GM12875 (cell line): Measurements from ENCODE around the gene DMRT2.

ENCODE experiments used
- H3K4me3 ChIP-seq: one replicate; pipeline ENCODE4 v1.5.1; 2011; ENCODE audit warnings: low read depth, low read length, control low read depth
- CTCF ChIP-seq: IDR thresholded peaks from 2 replicates; pipeline ENCODE4 v1.5.1; 2011; ENCODE audit warnings: low read depth, mild to moderate bottlenecking, control low read depth, inconsistent platforms, low read length, moderate library complexity, borderline replicate concordance; ENCODE audit not compliant: insufficient read depth

DMRT2 gene

GRCh38 chr9:1100945-1101344 is 50.8 kb downstream of the DMRT2 start:
- no peak overlapping the region for H3K4me3 ChIP-seq
- peak; percentile 46; the same call in 1 of the 2 replicates for TF ChIP-seq CTCF

GRCh38 chr9:1101846-1102641 is 51.9 kb downstream of the DMRT2 start:
- TF ChIP-seq CTCF, result no peak
- H3K4me3 ChIP-seq, result no peak overlapping the region

- TF ChIP-seq CTCF, result no peak
- H3K4me3 ChIP-seq, result no peak overlapping the region
Measured at GRCh38 chr9:1102642-1102970, 52.4 kb downstream of the DMRT2 start.
